HEK293 (cell line): ENCODE measurements around the gene CUL7.
"Not testable (repeated sequence)": the region's sequence is repeated elsewhere in the genome, so short reads cannot be mapped to it uniquely, and the experiment has no call there.

Experiments
- CTCF ChIA-PET: fragments of 350-600 bp; formaldehyde crosslinking; extraction: SDS; loops from one replicate; lab custom pipeline; 2021; ENCODE audit warnings: antibody characterized with exemption; lab: Yijun Ruan, JAX
- POLR2A ChIA-PET: fragments of 300-600 bp; formaldehyde crosslinking; extraction: SDS; loops from one replicate; lab custom pipeline; 2020; ENCODE audit warnings: antibody characterized with exemption, inconsistent platforms; lab: Yijun Ruan, JAX
- H3K27ac ChIP-seq: fragments of 200-500 bp; sonication (Bioruptor generic); 2 replicates; pipeline ENCODE4 v1.5.1; 2014; ENCODE audit warnings: low read depth, low read length, control low read depth, inconsistent platforms; ENCODE audit errors: extremely low read depth
- H3K36me3 ChIP-seq, 2 experiments: fragments of 200-500 bp in 1 of 2; sonication (Bioruptor generic) in 1 of 2; 1 replicate in 1 of 2; 2 replicates in 1 of 2; pipeline ENCODE4 v1.5.1; 2014 to 2017; ENCODE audit warnings: inconsistent platforms in 2 of 2, low read length in 2 of 2; ENCODE audit not compliant: control insufficient read depth in 2 of 2, insufficient read depth in 1 of 2
- H3K4me1 ChIP-seq: fragments of 200-500 bp; sonication (Bioruptor generic); 2 replicates; pipeline ENCODE4 v1.5.1; 2014; ENCODE audit warnings: mild to moderate bottlenecking, low read length, inconsistent platforms; ENCODE audit not compliant: control insufficient read depth, insufficient read depth
- H3K4me3 ChIP-seq: 2 replicates; pipeline ENCODE4 v1.5.1; 2011; ENCODE audit warnings: low read depth, mild to moderate bottlenecking, control low read depth, low read length, moderate library complexity
- H3K9me3 ChIP-seq: fragments of 200-500 bp; sonication (Bioruptor generic); 2 replicates; pipeline ENCODE4 v1.5.1; 2014; ENCODE audit warnings: low read depth, low read length, inconsistent platforms; ENCODE audit not compliant: control insufficient read depth, insufficient read depth
- BCL11B ChIP-seq: fragments of 450-650 bp; formaldehyde crosslinking; IDR thresholded peaks from 2 replicates; pipeline ENCODE4 v1.5.1; 2016; ENCODE audit warnings: low read depth, missing biosample characterization, missing genetic modification characterization
- GLIS1 ChIP-seq: fragments of 450-650 bp; formaldehyde crosslinking; IDR thresholded peaks from 2 replicates; pipeline ENCODE4 v1.5.1; 2016; ENCODE audit warnings: missing biosample characterization, missing genetic modification characterization
- KLF10 ChIP-seq: fragments of 450-650 bp; IDR thresholded peaks from 2 replicates; pipeline ENCODE4 v1.5.1; 2018; ENCODE audit warnings: missing biosample characterization, mild to moderate bottlenecking, missing genetic modification characterization
- YY1 ChIP-seq: fragments of 450-650 bp; formaldehyde crosslinking; IDR thresholded peaks from 2 replicates; pipeline ENCODE4 v1.5.1; 2018; ENCODE audit warnings: missing biosample characterization, missing genetic modification characterization
- ZNF10 ChIP-seq: fragments of 450-650 bp; formaldehyde crosslinking; IDR thresholded peaks from 2 replicates; pipeline ENCODE4 v1.5.1; 2017; ENCODE audit warnings: missing biosample characterization, missing genetic modification characterization
- ZNF138 ChIP-seq: fragments of 450-650 bp; formaldehyde crosslinking; IDR thresholded peaks from 2 replicates; pipeline ENCODE4 v1.5.1; 2016; ENCODE audit warnings: missing biosample characterization, missing genetic modification characterization, borderline replicate concordance
- ZNF174 ChIP-seq: fragments of 450-650 bp; formaldehyde crosslinking; IDR thresholded peaks from 2 replicates; pipeline ENCODE4 v1.5.0; 2017; ENCODE audit warnings: missing biosample characterization, mild to moderate bottlenecking, missing genetic modification characterization
- ZNF2 ChIP-seq: fragments of 450-650 bp; formaldehyde crosslinking; IDR thresholded peaks from 2 replicates; pipeline ENCODE4 v1.5.1; 2016; ENCODE audit warnings: missing biosample characterization, missing genetic modification characterization
- ZNF214 ChIP-seq: fragments of 450-650 bp; formaldehyde crosslinking; IDR thresholded peaks from 2 replicates; pipeline ENCODE4 v1.5.1; 2017; ENCODE audit warnings: missing biosample characterization, mild to moderate bottlenecking, missing genetic modification characterization, borderline replicate concordance
- ZNF394 ChIP-seq: fragments of 450-650 bp; formaldehyde crosslinking; IDR thresholded peaks from 2 replicates; pipeline ENCODE4 v1.5.1; 2016; ENCODE audit warnings: missing biosample characterization, missing genetic modification characterization, mild to moderate bottlenecking, moderate library complexity, borderline replicate concordance
- ZNF549 ChIP-seq: fragments of 450-650 bp; IDR thresholded peaks from 2 replicates; pipeline ENCODE4 v1.5.1; 2018; ENCODE audit warnings: missing biosample characterization, missing genetic modification characterization, mild to moderate bottlenecking, inconsistent platforms, moderate library complexity
- ZNF555 ChIP-seq: fragments of 450-650 bp; formaldehyde crosslinking; conservative IDR thresholded peaks from 2 replicates; pipeline ENCODE4 v1.5.1; 2017; ENCODE audit warnings: missing biosample characterization, mild to moderate bottlenecking, missing genetic modification characterization, inconsistent platforms
- ZNF585B ChIP-seq: fragments of 450-650 bp; formaldehyde crosslinking; IDR thresholded peaks from 2 replicates; pipeline ENCODE4 v1.5.1; 2016; ENCODE audit warnings: missing biosample characterization, missing genetic modification characterization
- ZNF596 ChIP-seq: fragments of 450-650 bp; IDR thresholded peaks from 2 replicates; pipeline ENCODE4 v1.5.0; 2018; ENCODE audit warnings: missing biosample characterization, mild to moderate bottlenecking, missing genetic modification characterization, moderate library complexity
- ZNF654 ChIP-seq: fragments of 450-650 bp; formaldehyde crosslinking; IDR thresholded peaks from 2 replicates; pipeline ENCODE4 v1.5.1; 2016; ENCODE audit warnings: low read depth, missing biosample characterization, missing genetic modification characterization
- ZNF670 ChIP-seq: fragments of 450-650 bp; formaldehyde crosslinking; IDR thresholded peaks from 2 replicates; pipeline ENCODE4 v1.5.1; 2016; ENCODE audit warnings: missing biosample characterization, missing genetic modification characterization, low read depth
- ZNF837 ChIP-seq: fragments of 450-650 bp; formaldehyde crosslinking; IDR thresholded peaks from 2 replicates; pipeline ENCODE4 v1.5.1; 2016; ENCODE audit warnings: missing biosample characterization, missing genetic modification characterization
- TF ChIP-seq, protein P1 (sequence below): fragments of 450-650 bp; formaldehyde crosslinking; IDR thresholded peaks from 2 replicates; pipeline ENCODE4 v1.5.1; 2017; ENCODE audit warnings: missing biosample characterization, missing genetic modification characterization
- TF ChIP-seq, protein P2 (sequence below): fragments of 450-650 bp; formaldehyde crosslinking; IDR thresholded peaks from 2 replicates; pipeline ENCODE4 v1.5.1; 2016; ENCODE audit warnings: missing biosample characterization, missing genetic modification characterization, low read depth

CUL7 gene

GRCh38 chr6:43001843-43002242 lies 51.8 kb downstream of the CUL7 start (continued):
- no peak for TF ChIP-seq ZNF214
- no peak for TF ChIP-seq GLIS1 (tag by site-specific recombination)
- no peak for TF ChIP-seq ZNF596 (tag by site-specific recombination)
- no peak for TF ChIP-seq ZNF549

DNA sequence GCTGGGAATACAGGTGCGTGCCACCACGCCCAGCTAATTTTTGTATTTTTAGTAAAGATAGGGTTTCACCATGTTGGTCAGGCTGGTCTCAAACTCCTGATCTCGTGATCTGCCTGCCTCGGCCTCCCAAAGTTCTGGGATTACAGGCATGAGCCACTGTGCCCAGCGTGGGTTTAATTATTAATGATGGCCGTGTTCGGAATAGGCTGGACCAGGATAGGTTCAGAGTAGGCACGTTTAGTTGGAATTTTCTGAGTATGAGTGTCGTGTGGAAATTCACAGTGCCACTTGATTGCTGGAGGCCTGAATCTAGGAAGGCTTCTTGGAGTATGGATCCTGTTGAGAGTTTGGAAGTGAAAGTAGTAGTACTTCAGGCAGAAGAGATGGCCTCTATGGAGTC lies 55.4 kb downstream of the CUL7 start:
- not testable (repeated sequence) for H3K27ac ChIP-seq, H3K4me1 ChIP-seq, H3K4me3 ChIP-seq, H3K9me3 ChIP-seq
- CTCF ChIA-PET = interaction anchor here (1.0 to 2.1 kb wide), 3 partner anchors 71 to 146 kb away, joined by 3 to 6 read pairs (median 4); no protein-coding TSS in a partner anchor
- H3K36me3 ChIP-seq = peaks cover 7 to 15% of the 10 kb centered on the region in 2 experiments; a peak in 2 of 3 replicates
- POLR2A ChIA-PET = interaction anchor here (1.0 to 8.3 kb wide), 5 partner anchors 13 to 19 kb away, joined by 3 to 31 read pairs (median 16); partner anchors contain the start of genes KLHDC3, MEA1, PEX6 and PPP2R5D

- TF ChIP-seq ZNF654 (tag by site-specific recombination) (no peak), ZNF670 (tag by site-specific recombination) (no peak), ZNF394 (tag by site-specific recombination) (no peak), BCL11B (tag by site-specific recombination) (no peak)
- CTCF ChIA-PET = interaction anchor here (0.6 to 2.7 kb wide), 8 partner anchors 10 to 512 kb away, joined by 3 to 10 read pairs (median 4); partner anchors contain the start of gene PPP2R5D
- Histone ChIP-seq H3K27ac (no peak overlapping the region), H3K4me3 (no peak overlapping the region), H3K36me3 (peaks cover 7 to 16% of the 10 kb centered on the region in 2 experiments; a peak in 2 of 3 replicates), H3K9me3 (no peaks in the 10 kb centered on the region), H3K4me1 (no peaks in the 10 kb centered on the region)
- POLR2A ChIA-PET = interaction anchor here (0.8 to 8.3 kb wide), 7 partner anchors 9 to 78 kb away, joined by 3 to 31 read pairs (median 5); partner anchors contain the start of genes KLC4, KLHDC3, MEA1 and MRPL2
Observed at GRCh38 chr6:42996513-42996912, 57.1 kb downstream of the CUL7 start.

- H3K4me1 ChIP-seq = no peaks in the 10 kb centered on the region
- POLR2A ChIA-PET = interaction anchor here (1.3 to 8.3 kb wide), 3 partner anchors 9 to 60 kb away, joined by 5 to 31 read pairs (median 7); partner anchors contain the start of genes CUL7, PEX6 and PPP2R5D
- H3K36me3 ChIP-seq = peaks cover 7 to 37% of the 10 kb centered on the region in 2 experiments; a peak in 2 of 3 replicates
- CTCF ChIA-PET = interaction anchor here (0.8 kb wide), 1 partner anchor 144 kb away, joined by 3 read pairs; no protein-coding TSS in a partner anchor
- no peak overlapping the region for H3K27ac ChIP-seq
- no peaks in the 10 kb centered on the region for H3K9me3 ChIP-seq
- TF ChIP-seq ZNF837 (tag by site-specific recombination) = no peak
- TF ChIP-seq ZNF2 (tag by site-specific recombination) = no peak
- TF ChIP-seq ZNF555 (tag by site-specific recombination) = no peak
- TF ChIP-seq ZNF174 (tag by site-specific recombination) = no peak
- no peak for TF ChIP-seq ZNF10 (tag by site-specific recombination)
- TF ChIP-seq, protein P1, sequence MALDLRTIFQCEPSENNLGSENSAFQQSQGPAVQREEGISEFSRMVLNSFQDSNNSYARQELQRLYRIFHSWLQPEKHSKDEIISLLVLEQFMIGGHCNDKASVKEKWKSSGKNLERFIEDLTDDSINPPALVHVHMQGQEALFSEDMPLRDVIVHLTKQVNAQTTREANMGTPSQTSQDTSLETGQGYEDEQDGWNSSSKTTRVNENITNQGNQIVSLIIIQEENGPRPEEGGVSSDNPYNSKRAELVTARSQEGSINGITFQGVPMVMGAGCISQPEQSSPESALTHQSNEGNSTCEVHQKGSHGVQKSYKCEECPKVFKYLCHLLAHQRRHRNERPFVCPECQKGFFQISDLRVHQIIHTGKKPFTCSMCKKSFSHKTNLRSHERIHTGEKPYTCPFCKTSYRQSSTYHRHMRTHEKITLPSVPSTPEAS (tag by site-specific recombination) = no peak
- no peak for TF ChIP-seq ZNF585B (tag by site-specific recombination)
- TF ChIP-seq YY1 (tag by site-specific recombination) = no peak
- TF ChIP-seq KLF10 (tag by site-specific recombination) = no peak
- no peak for TF ChIP-seq ZNF138 (tag by site-specific recombination)
- TF ChIP-seq, protein P2, sequence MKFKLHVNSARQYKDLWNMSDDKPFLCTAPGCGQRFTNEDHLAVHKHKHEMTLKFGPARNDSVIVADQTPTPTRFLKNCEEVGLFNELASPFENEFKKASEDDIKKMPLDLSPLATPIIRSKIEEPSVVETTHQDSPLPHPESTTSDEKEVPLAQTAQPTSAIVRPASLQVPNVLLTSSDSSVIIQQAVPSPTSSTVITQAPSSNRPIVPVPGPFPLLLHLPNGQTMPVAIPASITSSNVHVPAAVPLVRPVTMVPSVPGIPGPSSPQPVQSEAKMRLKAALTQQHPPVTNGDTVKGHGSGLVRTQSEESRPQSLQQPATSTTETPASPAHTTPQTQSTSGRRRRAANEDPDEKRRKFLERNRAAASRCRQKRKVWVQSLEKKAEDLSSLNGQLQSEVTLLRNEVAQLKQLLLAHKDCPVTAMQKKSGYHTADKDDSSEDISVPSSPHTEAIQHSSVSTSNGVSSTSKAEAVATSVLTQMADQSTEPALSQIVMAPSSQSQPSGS (tag by site-specific recombination) = no peak
- no peak overlapping the region for H3K4me3 ChIP-seq
Observed at GRCh38 chr6:42993445-42993844, 60.2 kb downstream of the CUL7 start.
